Keratinocyte (primary cell): ENCODE data around the gene SUPT6H.

ENCODE experiments used
- EZH2 ChIP-seq: IDR thresholded peaks from one replicate; pipeline ENCODE4 v1.6.1; 2012; ENCODE audit warnings: inconsistent platforms, mild to moderate bottlenecking, low read length, moderate library complexity
- TF ChIP-seq, protein P1 (sequence below), 3 experiments: IDR thresholded peaks in 1 of 3; conservative IDR thresholded peaks in 1 of 3; optimal IDR thresholded peaks in 1 of 3; 2 replicates in 2 of 3; 3 replicates in 1 of 3; pipeline versions ENCODE3 to v1.5.1; 2011; ENCODE audit warnings: low read length in 3 of 3, mild to moderate bottlenecking in 3 of 3, moderate library complexity in 2 of 3, control low read depth in 1 of 3, inconsistent platforms in 1 of 3; ENCODE audit not compliant: insufficient read depth in 2 of 3; ENCODE audit errors: extremely low read depth in 1 of 3

DNA sequence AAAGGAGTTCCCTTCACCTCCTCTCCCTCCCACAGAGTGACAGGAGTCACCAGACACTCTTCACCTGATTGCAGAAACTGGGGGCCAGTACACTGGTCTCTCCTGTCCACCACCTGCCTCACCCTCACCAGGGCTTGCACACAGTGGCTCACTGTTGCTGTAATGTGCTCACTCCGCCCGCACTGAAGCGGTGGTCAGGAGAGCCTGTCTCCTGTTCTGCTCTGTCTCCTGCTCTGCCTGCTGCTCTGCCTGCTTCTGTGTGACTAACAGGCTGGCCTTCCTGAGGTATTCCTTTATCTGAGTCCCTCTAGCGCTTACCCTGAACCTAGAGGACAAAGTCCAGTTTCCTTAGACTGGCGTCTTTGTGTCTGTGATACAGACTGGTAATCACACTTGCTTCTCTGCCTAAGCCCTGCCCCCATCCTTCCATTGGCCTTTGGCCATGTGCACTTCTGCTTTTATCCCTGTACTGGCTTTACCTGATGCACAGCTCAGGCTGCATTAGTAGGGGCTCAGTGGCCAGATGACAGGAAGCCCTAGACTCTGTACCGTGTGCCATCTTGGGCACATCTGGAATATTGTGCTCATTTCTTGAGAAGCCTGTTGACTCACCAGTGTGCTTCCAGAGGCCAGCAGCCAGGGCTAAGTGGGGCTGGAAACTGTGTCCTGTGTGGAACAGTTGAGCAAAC is 36.4 kb downstream of the SUPT6H start:
- TF ChIP-seq, protein P1, sequence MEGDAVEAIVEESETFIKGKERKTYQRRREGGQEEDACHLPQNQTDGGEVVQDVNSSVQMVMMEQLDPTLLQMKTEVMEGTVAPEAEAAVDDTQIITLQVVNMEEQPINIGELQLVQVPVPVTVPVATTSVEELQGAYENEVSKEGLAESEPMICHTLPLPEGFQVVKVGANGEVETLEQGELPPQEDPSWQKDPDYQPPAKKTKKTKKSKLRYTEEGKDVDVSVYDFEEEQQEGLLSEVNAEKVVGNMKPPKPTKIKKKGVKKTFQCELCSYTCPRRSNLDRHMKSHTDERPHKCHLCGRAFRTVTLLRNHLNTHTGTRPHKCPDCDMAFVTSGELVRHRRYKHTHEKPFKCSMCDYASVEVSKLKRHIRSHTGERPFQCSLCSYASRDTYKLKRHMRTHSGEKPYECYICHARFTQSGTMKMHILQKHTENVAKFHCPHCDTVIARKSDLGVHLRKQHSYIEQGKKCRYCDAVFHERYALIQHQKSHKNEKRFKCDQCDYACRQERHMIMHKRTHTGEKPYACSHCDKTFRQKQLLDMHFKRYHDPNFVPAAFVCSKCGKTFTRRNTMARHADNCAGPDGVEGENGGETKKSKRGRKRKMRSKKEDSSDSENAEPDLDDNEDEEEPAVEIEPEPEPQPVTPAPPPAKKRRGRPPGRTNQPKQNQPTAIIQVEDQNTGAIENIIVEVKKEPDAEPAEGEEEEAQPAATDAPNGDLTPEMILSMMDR (optimal IDR thresholded peaks at IDR 0.05 in 1 of 3, IDR thresholded peaks at IDR 0.05 in 1 of 3, conservative IDR thresholded peaks at IDR 0.05 in 1 of 3; ENCODE audit: extremely low read depth in 1 of 3, insufficient read depth in 2 of 3, low read length in 3 of 3): no peak
- TF ChIP-seq EZH2: no peak
